Colonic mucosa (tissue), 4 donors: ENCODE measurements around the gene CTSW. TPM values are rescaled to one million over a fixed set of nuclear protein-coding genes. Genes with fewer than 3 reads are reported as not detected.

Experiments used
- DNase-seq: peaks from one replicate; pipeline ENCODE4 v3.0.0-alpha.2; 2020
- H3K27ac ChIP-seq: fragments of 200-600 bp; one replicate; pipeline ENCODE4 v1.8.0; 2021
- H3K27me3 ChIP-seq: fragments of 200-600 bp; one replicate; pipeline ENCODE4 v1.8.0; 2021
- H3K36me3 ChIP-seq: fragments of 200-600 bp; one replicate; pipeline ENCODE4 v1.8.0; 2021
- H3K4me1 ChIP-seq: fragments of 200-600 bp; one replicate; pipeline ENCODE4 v1.8.0; 2021; ENCODE audit warnings: mild to moderate bottlenecking
- H3K4me3 ChIP-seq: fragments of 200-600 bp; one replicate; pipeline ENCODE4 v1.8.0; 2021
- H3K9ac ChIP-seq, 2 donors: one replicate each; pipeline ENCODE4 v1.7.0; 2013; ENCODE audit warnings: control low read depth in 2 of 2, low read depth in 2 of 2, low read length in 2 of 2
- H3K9me3 ChIP-seq: fragments of 200-600 bp; one replicate; pipeline ENCODE4 v1.8.0; 2021
- CTCF ChIP-seq: fragments of 200-600 bp; IDR thresholded peaks from one replicate; pipeline ENCODE4 v1.8.0; 2022; ENCODE audit warnings: antibody characterized with exemption, mild to moderate bottlenecking
- intact Hi-C: fragments of 100-400 bp; cut with DNase I; formaldehyde crosslinking; loops from one replicate; pipeline ENCODE4 v1.14.1; 2022
- total RNA-seq, 2 donors: library from RNA; stranded (reverse); fragmentation: NEBNext Ultra II Directional in 1 of 2; extraction: Animal tissue kit (Norgen Biotek cat#: 25700) in 1 of 2; gene quantifications; one replicate each; pipeline ENCODE4 v1.2.1, GENCODE V29; 2021
- donor health status: healthy.
- donor health status: DM: no; HTN: no; CAD: no.
- donor health status: DM: no; HTN: no; CAD: no.

CTSW gene
- total RNA-seq, 2 donors from 2014 or later, result 1.2 TPM

DNA sequence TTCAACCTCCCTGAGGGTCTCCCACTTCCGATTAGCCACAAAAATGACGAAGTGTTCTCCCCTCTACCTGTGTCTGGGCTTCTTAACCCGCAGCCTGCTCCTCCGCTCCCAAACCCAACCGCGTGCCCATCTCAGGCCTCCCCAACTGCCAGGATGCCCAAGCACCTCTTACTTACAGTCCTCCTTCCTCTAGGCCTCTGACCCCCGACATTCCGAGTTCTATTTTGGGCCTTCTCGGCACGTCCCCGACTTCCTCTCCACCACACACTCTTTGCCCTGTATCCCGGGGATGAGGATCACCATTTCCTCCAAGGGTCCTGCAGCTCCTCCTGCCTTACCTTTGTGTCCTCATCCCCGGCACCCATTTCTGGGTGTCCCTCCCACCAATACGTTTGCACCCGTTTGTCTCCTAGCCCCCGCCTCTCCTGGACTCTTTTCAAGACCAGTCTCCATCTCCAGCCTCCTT, 19.8 kb upstream of the CTSW start:
- Histone ChIP-seq H3K4me1 (peaks cover 26% of the 10 kb centered on the region), H3K9ac (peak overlapping the region; percentile 79 to 82), H3K4me3 (peak overlapping the region; percentile 92), H3K9me3 (no peaks in the 10 kb centered on the region), H3K27me3 (no peaks in the 10 kb centered on the region), H3K27ac (peak overlapping the region; percentile 100), H3K36me3 (peaks cover 17% of the 10 kb centered on the region)
- no peak for DNase-seq
- no peak for TF ChIP-seq CTCF
- intact Hi-C loops, result no loop called here

- H3K36me3 ChIP-seq, result peaks cover 10% of the 10 kb centered on the region
- H3K4me3 ChIP-seq, result peak within 1 kb of the TSS; percentile 92
- H3K27ac ChIP-seq, result peak within 1 kb of the TSS; percentile 100
- peak within 1 kb of the TSS; percentile 79 to 82 for H3K9ac ChIP-seq
- H3K4me1 ChIP-seq, result peaks cover 20% of the 10 kb centered on the region
- no peaks in the 10 kb centered on the region for H3K9me3 ChIP-seq
- intact Hi-C loops, result no loop called here
- no peaks in the 10 kb centered on the region for H3K27me3 ChIP-seq
- peak; percentile 99 for DNase-seq
- TF ChIP-seq CTCF, result peak; percentile 85
Measured at GRCh38 chr11:65860278-65861164, 19.1 kb upstream of the CTSW start, which contains the start of gene MUS81. MUS81 (plus strand) TSS chr11:65860433; CDS start chr11:65860754, 321 bp downstream.

DNA sequence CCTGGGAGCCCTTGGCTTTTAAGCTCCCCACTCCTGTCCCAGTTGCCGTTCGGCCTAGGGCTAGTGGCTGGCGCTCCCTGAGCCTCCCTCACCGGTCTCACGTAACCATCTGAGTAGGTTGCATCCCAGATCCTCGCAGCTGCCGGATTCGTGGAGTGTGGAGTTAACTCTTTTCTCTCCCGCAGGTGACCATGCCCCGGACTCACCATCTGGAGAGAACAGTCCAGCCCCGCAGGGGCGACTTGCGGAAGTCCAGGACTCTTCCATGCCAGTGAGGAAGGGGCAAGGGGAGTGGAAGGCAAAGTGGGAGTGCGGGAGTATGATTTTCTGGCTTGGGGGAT, 18.5 kb upstream of the CTSW start:
- H3K9ac ChIP-seq, result peak overlapping the region; percentile 79 to 82
- intact Hi-C loops, result no loop called here
- H3K27me3 ChIP-seq, result no peaks in the 10 kb centered on the region
- peak overlapping the region; percentile 100 for H3K27ac ChIP-seq
- no peak for TF ChIP-seq CTCF
- no peaks in the 10 kb centered on the region for H3K9me3 ChIP-seq
- peaks cover 13% of the 10 kb centered on the region for H3K4me1 ChIP-seq
- no peak for DNase-seq
- peak overlapping the region; percentile 92 for H3K4me3 ChIP-seq
- H3K36me3 ChIP-seq, result peaks cover 7% of the 10 kb centered on the region

- no peaks in the 10 kb centered on the region for H3K9me3 ChIP-seq
- peaks cover 7% of the 10 kb centered on the region for H3K36me3 ChIP-seq
- intact Hi-C loops, result no loop called here
- peak overlapping the region; percentile 92 for H3K4me3 ChIP-seq
- peak overlapping the region; percentile 79 to 82 for H3K9ac ChIP-seq
- DNase-seq, result no peak
- H3K4me1 ChIP-seq, result peaks cover 11% of the 10 kb centered on the region
- no peak for TF ChIP-seq CTCF
- peak overlapping the region; percentile 100 for H3K27ac ChIP-seq
- no peaks in the 10 kb centered on the region for H3K27me3 ChIP-seq
Measured at GRCh38 chr11:65861533-65862183, 18.0 kb upstream of the CTSW start.

DNA sequence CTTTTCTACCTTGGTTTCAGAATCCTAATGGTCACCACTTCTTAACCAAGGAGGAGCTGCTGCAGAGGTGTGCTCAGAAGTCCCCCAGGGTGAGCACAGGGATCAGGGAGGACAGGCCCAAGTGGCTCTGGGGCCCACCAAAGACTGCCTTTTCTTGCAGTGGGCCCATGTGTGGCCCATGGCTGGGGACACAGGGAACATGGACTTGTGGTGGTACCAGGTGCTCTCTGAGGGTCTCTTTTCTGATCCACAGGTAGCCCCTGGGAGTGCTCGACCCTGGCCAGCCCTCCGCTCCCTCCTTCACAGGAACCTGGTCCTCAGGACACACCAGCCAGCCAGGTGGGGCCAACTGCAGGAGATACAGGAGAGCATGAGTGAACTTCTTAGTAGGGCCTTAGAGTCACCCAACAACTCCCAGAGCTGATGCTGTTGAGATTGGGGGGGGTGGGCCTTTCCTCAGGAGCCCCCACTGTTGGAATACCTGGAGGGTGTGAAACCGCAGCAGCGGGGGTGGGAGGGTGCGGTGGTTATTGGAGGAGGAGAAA, 17.4 kb upstream of the CTSW start:
- no peaks in the 10 kb centered on the region for H3K9me3 ChIP-seq
- H3K9ac ChIP-seq, result peak overlapping the region in 1 of 2 donors; percentile 14
- H3K4me1 ChIP-seq, result peaks cover 11% of the 10 kb centered on the region
- intact Hi-C loops, result no loop called here
- no peak for DNase-seq
- H3K27ac ChIP-seq, result peak overlapping the region; percentile 100
- no peaks in the 10 kb centered on the region for H3K27me3 ChIP-seq
- H3K36me3 ChIP-seq, result peaks cover 7% of the 10 kb centered on the region
- no peak for TF ChIP-seq CTCF
- H3K4me3 ChIP-seq, result no peak overlapping the region
